Activated CD4-positive, alpha-beta T cell treated with anti-CD3 and anti-CD28 coated beads, Interleukin-2, amount 50 U/mL, for 1 hour (primary cell): ENCODE data around the gene SLC2A4.

Source experiments
- DNase-seq: peaks from one replicate; pipeline ENCODE4 v3.0.0-alpha.2; 2020

SLC2A4 gene

GRCh38 chr17:7248796-7249195 lies 32.7 kb upstream of the SLC2A4 start:
- no peak for DNase-seq

DNA sequence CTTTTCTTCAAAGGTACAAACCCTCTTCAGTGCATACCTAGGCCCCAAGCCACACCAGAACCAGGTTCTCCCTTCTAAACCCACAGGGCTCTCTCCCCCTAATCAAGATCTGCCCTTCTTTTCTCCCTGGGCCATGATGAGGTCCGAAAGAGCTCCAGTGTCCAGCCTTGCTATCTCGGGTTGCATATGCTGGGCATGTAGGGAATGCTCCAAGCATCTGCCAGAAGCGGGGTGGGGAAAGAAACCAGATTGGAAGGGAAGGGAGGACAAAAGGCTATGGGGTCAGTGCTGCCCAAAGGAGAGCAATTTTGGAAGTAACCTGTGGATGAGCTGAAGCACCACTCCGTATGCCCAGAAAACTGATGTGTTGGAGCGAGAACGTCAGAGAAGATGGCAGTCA lies 32.3 kb upstream of the SLC2A4 start:
- DNase-seq, result no peak

DNA sequence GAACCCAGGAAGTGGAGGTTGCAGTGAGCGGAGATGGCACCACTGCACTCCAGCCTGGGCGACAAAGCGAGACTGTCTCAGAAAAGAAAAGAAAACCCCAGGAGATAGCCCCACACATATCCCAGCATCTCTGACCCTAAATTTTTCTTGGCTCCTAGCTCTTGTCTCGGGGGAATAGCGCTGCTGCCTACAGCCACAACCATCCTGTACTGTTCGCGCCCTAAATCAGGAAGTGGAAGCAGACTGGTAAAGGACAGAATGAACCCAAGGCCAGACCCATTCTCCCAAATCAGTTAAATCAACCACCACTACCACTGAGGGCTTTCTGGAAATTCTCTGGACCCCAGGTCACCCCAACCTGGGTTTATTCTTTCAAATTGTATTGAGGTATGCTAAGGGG lies 31.7 kb upstream of the SLC2A4 start:
- DNase-seq, result no peak

GRCh38 chr17:7250695-7251627 lies 30.6 kb upstream of the SLC2A4 start:
- DNase-seq, result no peak

DNA sequence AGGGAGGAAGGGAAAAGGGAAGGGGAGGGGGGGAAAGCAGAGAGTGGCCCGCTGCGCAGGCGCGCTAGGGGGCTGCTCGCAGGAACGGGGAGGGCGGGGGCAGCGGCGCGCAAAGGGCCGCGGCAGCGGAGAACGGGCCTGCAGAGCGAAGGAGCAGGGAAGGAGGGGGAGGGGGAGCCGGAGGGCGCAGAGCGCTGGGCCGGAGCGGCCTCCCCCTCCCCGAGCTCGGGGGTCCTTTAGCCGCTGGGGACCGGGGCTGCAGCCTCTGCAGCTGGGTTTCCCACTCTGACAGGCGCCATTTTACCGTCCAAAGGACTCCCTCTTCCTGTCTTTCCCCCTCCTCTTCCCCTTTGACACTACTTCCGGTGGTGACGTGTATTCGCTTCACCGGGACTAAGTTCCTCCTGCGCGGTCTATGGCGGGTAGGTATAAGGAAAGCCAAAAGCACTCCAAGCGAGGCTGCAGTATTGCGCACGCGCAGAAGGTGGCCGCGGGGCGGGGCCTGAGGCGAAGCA lies 29.8 kb upstream of the SLC2A4 start, which contains the start of gene CTDNEP1:
Gene CTDNEP1 (minus strand): TSS at position 74 of the 515 bp plus-strand sequence. CDS start 438 bp downstream, outside the sequence.
- peak; percentile 98 for DNase-seq

GRCh38 chr17:7252176-7253043 lies 29.1 kb upstream of the SLC2A4 start, which contains the start of gene ELP5:
TSS of gene ELP5 (plus strand) at chr17:7252215. CDS start at chr17:7252551, 336 bp downstream.
- DNase-seq, result peak; percentile 84

GRCh38 chr17:7253082-7253481 lies 28.4 kb upstream of the SLC2A4 start:
- DNase-seq, result no peak

DNA sequence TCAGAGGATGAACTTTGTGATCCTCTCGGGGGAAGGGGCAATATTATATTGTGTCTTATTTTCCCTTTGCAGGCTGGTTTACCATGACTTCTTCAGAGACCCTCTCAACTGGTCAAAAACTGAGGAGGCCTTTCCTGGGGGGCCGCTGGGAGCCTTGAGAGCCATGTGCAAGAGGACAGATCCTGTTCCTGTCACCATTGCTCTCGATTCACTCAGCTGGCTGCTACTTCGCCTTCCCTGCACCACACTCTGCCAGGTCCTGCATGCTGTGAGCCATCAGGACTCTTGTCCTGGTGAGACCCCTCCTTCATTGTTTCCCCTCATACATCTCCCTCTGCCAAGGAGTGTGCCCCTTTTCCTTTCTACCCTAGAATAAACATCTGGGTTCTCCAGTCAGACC lies 27.0 kb upstream of the SLC2A4 start:
- no peak for DNase-seq

GRCh38 chr17:7256766-7257456 lies 24.6 kb upstream of the SLC2A4 start:
- no peak for DNase-seq

DNA sequence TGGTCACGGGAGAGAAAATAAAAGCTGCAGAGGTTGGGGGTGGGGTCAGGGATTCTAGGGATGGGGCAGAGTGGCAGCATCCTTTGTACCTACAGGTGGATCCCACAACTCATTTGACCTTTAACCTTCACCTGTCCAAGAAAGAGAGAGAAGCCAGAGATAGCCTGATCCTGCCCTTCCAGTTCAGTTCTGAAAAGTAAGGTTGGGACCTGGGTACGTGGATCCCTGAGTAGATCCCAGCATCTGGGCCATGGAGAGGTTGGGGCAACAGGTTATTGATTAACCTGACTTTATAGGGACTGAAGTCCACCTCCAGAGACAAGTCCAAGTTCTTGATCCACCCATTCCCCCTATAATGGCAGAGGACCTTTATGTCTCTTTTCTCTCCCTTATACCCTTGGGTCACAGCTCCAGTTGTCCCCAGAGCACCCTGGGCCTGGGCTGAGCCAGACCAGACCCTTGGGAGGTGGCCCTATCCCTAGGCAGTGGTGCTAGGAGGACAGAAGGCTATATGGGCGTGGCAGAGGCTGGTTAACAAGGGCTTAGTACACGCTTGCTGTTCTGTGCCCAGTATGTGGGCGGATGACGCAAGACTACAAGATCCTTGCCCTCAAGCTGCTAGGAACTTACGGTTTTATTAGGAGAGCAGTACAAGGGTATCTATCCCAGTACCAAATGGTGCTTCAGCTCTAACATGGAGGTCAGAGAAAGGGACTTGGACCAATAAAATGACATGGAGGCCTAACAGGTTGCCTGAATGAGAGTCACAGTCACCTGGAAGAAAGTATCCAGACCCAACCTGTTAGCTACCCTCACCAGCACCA lies 22.6 kb upstream of the SLC2A4 start:
- DNase-seq, result no peak

DNA sequence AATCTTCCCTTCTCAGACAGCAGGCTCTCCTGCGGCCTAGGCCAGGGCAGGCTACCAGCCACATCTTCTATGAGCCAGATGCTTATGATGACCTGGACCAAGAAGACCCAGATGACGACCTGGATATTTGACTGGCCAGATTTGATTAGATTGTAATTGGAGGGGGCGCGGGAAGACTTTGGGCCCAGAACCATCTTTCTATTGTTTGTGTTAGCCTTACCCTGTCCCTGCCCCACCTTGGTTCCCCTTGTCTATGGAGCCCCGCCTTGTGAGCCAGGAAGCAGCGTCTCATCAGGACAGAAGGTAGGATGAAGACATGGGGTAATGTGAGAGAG lies 22.0 kb upstream of the SLC2A4 start:
- no peak for DNase-seq

DNA sequence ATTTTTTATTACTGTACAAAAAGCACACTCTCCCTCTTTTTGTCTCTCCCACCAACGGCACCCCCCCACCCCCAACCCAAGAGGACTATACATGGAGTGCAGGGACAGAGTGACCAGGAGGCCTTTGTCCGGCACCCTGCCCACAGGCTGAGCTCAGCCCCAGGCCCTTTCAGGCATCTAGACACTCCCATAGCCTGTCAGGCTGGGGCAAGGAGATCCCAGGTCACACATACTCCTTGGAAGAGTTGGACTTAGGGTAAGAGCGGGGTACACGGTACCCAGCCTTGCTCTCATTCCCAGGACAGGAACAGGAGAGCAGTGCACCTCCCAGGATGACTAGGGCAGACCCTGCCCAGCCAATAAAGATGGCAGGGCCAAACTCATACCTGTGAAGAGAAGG lies 21.4 kb upstream of the SLC2A4 start:
- DNase-seq, result no peak

- DNase-seq, result peak; percentile 20
Observed at GRCh38 chr17:7260651-7261378, 20.7 kb upstream of the SLC2A4 start.

DNA sequence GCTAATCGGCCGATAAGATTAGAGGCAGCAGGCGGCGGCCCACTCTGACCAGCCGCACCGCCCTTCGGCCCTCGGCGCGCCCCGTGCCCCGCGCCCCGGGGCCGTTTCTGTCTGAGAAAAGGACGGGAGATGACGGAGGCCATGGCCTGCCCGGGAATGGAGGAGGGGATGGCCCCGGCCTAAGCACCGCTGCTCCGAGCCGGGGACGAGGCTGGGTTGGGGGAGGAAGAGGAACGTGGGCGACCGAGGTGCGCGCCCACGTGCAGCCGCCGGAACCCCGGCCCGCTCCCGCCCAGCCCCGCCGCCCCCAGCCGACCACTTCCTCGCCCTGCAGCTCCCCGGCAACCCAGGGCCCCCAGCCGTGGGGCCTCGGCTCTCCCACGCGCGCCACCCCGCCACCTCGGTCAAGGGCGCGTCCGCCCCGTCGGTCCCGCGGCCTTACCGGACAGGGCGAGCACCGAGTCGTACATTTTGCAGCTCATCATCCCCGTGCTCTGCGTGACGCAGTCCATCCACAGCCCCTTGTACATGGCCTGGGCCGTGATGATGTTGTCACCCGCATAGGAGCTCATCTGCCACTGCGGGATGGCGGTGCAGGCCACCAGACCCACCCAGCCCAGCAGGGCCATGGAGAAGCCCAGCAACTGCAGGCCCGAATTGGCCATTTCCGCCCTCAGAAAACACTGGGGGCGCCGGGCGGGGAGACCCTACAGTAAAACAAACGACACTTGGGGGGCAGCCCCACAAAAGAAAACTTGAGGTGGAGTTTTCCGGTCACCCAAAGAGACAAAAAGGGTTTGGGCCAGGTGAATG lies 19.9 kb upstream of the SLC2A4 start:
- DNase-seq, result peak; percentile 13

DNA sequence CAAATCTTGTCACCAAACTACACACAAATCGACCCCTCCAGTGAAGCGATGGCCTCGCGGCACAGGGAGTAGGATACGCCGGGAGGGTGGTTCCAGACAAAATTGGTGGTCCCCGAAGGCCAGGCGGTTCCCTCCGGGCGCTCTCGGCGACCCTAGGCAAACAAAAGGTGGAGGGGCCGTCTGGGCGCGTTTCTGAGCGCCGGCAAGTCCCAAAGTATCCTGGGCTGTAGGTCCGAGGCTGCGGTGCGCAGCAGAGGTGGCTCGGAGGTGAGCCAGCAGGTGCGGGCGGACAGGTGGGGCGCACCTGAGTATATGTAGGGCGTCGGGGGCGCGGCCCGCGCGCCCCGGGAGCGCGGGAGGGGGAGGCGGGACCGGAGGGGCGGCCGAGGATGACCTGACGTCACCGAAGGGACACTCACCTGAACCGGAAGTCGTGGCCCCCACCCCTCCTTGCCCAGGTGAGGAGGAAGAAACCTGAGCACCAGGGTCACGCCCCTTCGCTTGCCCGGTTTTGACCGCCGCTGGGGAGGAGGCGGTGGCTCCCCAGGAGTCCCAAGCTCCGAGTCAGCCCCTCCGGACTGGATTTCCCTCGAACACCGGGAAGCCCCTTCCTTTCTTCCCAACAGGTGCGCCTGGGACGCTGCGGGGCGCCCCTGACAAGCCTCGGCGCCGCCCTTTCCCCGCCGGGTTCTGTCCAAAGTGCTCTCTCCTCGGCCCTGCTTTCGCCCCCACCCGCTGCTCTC lies 19.2 kb upstream of the SLC2A4 start, which contains the start of gene CLDN7:
Gene CLDN7 (minus strand): TSS at position 287 of the 743 bp plus-strand sequence. CDS start 435 bp downstream, outside the sequence.
- no peak for DNase-seq

GRCh38 chr17:7262935-7263800 lies 18.4 kb upstream of the SLC2A4 start:
- DNase-seq, result no peak

- no peak for DNase-seq
Observed at GRCh38 chr17:7263801-7264078, 17.8 kb upstream of the SLC2A4 start.

GRCh38 chr17:7266784-7267183 lies 14.7 kb upstream of the SLC2A4 start:
- DNase-seq, result no peak

DNA sequence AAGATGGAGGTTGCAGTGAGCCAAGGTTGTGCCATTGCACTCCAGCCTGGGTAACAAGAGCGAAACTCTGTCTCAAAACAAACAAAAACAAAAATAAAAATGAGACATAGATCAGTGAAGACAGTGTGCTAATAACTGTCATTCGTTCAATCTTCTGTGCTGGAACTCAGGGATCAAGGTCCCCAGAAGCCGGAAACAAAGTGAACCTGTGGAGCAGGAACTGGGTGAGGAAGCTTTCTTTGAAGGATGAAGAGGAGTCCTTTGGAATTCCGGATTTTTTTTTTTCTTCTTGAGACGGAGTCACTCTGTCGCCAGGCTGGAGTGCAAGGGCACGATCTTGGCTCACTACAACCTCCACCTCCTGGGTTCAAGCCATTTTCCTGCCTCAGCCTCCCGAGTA lies 2.1 kb upstream of the SLC2A4 start:
- no peak for DNase-seq
